ENCODE measurements around the gene BABAM2.

BABAM2 gene

DNA sequence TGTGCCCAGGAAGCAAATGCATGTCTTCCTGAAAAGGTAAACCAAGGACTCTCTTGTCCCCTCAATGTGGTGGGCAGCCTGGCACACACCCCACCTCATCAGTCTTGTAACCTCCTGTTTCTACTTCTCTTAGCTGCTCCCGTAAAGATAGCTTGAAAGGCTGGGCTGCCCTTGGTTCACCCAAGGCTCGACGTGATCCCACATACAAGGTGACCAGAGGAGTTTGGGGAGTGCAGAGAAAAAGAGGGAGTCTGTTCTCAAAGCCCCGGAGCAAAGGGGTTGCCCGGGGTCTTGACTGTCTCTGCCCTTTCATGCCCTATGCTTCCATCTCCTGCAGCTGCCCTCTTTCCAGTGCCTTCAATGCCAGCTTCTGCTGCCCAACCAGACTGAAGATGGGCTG, 483.8 kb downstream of the BABAM2 start:
- Histone ChIP-seq H2AFZ (ENCODE audit: low read depth, low read length, severe bottlenecking) (no peak overlapping the region), H3K79me2 (ENCODE audit: insufficient read depth, low read length) (no peaks in the 10 kb centered on the region), H3F3A (ENCODE audit: insufficient read depth) (no peaks in the 10 kb centered on the region), H3K27ac (ENCODE audit: low read depth, low read length) (no peak overlapping the region), H3K9me3 (ENCODE audit: insufficient read depth, low read length) (no peaks in the 10 kb centered on the region), H3K36me3 (ENCODE audit: low read length) (no peaks in the 10 kb centered on the region), H3K9me2 (replicated peaks; ENCODE audit: insufficient read depth, low read length) (no peaks in the 10 kb centered on the region), H3K4me2 (ENCODE audit: low read depth, low read length, poor library complexity, severe bottlenecking) (no peak overlapping the region), H4K20me1 (ENCODE audit: low read depth, low read length) (no peaks in the 10 kb centered on the region), H3K4me3 (ENCODE audit: insufficient read depth, low read length, poor library complexity, severe bottlenecking) (no peak overlapping the region), H3K27me3 (ENCODE audit: low read length) (no peaks in the 10 kb centered on the region), H3K9ac (ENCODE audit: low read length) (no peak overlapping the region)
- TF ChIP-seq, protein P1, sequence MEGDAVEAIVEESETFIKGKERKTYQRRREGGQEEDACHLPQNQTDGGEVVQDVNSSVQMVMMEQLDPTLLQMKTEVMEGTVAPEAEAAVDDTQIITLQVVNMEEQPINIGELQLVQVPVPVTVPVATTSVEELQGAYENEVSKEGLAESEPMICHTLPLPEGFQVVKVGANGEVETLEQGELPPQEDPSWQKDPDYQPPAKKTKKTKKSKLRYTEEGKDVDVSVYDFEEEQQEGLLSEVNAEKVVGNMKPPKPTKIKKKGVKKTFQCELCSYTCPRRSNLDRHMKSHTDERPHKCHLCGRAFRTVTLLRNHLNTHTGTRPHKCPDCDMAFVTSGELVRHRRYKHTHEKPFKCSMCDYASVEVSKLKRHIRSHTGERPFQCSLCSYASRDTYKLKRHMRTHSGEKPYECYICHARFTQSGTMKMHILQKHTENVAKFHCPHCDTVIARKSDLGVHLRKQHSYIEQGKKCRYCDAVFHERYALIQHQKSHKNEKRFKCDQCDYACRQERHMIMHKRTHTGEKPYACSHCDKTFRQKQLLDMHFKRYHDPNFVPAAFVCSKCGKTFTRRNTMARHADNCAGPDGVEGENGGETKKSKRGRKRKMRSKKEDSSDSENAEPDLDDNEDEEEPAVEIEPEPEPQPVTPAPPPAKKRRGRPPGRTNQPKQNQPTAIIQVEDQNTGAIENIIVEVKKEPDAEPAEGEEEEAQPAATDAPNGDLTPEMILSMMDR (IDR thresholded peaks at IDR 0.05; ENCODE audit: insufficient read depth, low read length, poor library complexity, severe bottlenecking): no peak
- TF ChIP-seq EZH2phosphoT487 (conservative IDR thresholded peaks at IDR 0.05; ENCODE audit: low read length): no peak

DNA sequence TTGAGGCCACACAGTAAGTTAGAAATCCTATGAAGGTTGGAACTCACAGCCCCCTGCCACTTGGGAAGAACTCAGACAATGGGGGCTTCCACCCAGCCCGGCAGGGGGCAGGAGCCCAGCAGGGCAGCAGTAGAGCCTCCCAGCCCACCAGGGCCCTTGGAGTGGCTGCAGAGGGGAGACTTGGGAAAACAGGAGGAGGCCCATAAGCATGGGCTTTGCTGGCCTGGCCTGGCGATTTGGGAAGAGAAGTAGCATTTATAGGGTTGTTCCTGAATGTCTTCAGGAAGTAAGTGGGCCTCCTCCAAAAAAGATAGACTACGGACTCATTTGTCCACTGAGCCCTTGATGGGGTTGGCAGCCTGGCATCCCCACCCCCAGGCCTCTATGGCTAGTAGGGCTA, 484.7 kb downstream of the BABAM2 start:
- Histone ChIP-seq H3K9ac (ENCODE audit: low read length) (no peak overlapping the region), H3K36me3 (ENCODE audit: low read length) (no peaks in the 10 kb centered on the region), H3K4me3 (ENCODE audit: insufficient read depth, low read length, poor library complexity, severe bottlenecking) (no peak overlapping the region), H3K79me2 (ENCODE audit: insufficient read depth, low read length) (no peaks in the 10 kb centered on the region), H3K9me3 (ENCODE audit: insufficient read depth, low read length) (no peaks in the 10 kb centered on the region), H3K27me3 (ENCODE audit: low read length) (no peaks in the 10 kb centered on the region), H3K9me2 (replicated peaks; ENCODE audit: insufficient read depth, low read length) (no peaks in the 10 kb centered on the region), H2AFZ (ENCODE audit: low read depth, low read length, severe bottlenecking) (no peak overlapping the region), H3F3A (ENCODE audit: insufficient read depth) (no peaks in the 10 kb centered on the region), H4K20me1 (ENCODE audit: low read depth, low read length) (no peaks in the 10 kb centered on the region), H3K27ac (ENCODE audit: low read depth, low read length) (no peak overlapping the region), H3K4me2 (ENCODE audit: low read depth, low read length, poor library complexity, severe bottlenecking) (no peak overlapping the region)
- TF ChIP-seq, protein P1 (IDR thresholded peaks at IDR 0.05; ENCODE audit: insufficient read depth, low read length, poor library complexity, severe bottlenecking): no peak
- no peak for TF ChIP-seq EZH2phosphoT487 (conservative IDR thresholded peaks at IDR 0.05; ENCODE audit: low read length)

DNA sequence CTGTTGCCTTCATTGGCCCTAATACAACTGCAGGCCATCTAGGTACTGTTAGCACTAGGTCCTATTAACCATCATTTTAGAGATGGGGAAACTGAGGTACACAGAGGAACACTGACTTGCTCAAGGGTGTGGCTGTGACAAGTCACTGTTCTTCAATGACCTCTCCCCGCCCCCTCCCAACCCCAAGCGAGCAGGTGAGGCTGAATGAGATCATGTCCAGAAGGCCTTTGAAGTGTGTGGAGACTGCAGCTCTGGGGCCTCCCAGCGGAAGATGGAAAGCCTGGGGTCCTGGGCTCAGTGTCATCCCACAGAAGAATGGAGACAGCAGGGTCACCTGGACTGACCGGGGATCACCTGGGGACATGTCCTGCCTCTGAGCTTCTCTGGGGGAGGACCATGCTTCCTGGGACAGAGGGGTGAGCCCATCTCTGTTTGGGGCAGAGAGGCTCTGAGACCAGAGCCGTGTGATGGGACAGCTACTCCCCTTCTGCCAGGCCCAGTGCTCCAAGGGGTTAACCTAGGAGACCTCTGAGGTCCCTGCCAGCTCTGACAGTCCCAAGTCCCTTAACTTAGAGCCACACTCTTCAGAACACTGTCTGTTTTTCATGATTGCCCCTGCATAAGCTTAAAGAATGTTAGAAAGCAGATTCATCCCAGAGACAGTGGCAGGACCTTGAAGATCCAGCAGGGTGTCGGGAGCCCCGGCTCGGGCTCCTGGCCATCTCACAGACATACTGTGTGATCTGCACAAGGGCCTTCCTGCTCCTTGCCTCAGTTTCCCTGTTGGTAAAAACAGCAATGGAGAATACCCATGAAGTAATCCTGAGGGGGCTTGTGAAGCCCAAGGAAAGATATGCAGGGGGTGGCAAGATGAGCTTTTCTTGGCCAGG, 485.5 kb downstream of the BABAM2 start:
- Histone ChIP-seq H3K79me2 (ENCODE audit: insufficient read depth, low read length) (no peaks in the 10 kb centered on the region), H4K20me1 (ENCODE audit: low read depth, low read length) (no peaks in the 10 kb centered on the region), H2AFZ (ENCODE audit: low read depth, low read length, severe bottlenecking) (no peak overlapping the region), H3K27ac (ENCODE audit: low read depth, low read length) (no peak overlapping the region), H3K9me2 (replicated peaks; ENCODE audit: insufficient read depth, low read length) (no peaks in the 10 kb centered on the region), H3K4me2 (ENCODE audit: low read depth, low read length, poor library complexity, severe bottlenecking) (no peak overlapping the region), H3K27me3 (ENCODE audit: low read length) (no peaks in the 10 kb centered on the region), H3K9ac (ENCODE audit: low read length) (no peak overlapping the region), H3K36me3 (ENCODE audit: low read length) (no peaks in the 10 kb centered on the region), H3F3A (ENCODE audit: insufficient read depth) (no peaks in the 10 kb centered on the region), H3K4me3 (ENCODE audit: insufficient read depth, low read length, poor library complexity, severe bottlenecking) (no peak overlapping the region), H3K9me3 (ENCODE audit: insufficient read depth, low read length) (no peaks in the 10 kb centered on the region)
- TF ChIP-seq, protein P1 (IDR thresholded peaks at IDR 0.05; ENCODE audit: insufficient read depth, low read length, poor library complexity, severe bottlenecking): no peak
- no peak for TF ChIP-seq EZH2phosphoT487 (conservative IDR thresholded peaks at IDR 0.05; ENCODE audit: low read length)

All from SU-DHL-6 (cell line).